IPS-18c (cell line): Measurements from ENCODE around the gene TLX3.
"Not testable (repeated sequence)": the region's sequence is repeated elsewhere in the genome, so short reads cannot be mapped to it uniquely, and the experiment has no call there.

ENCODE experiments used
- H3K4me3 ChIP-seq: 2 replicates; pipeline ENCODE4 v1.7.0; 2013; ENCODE audit warnings: low read depth, mild to moderate bottlenecking, low read length, moderate library complexity; ENCODE audit not compliant: insufficient read depth
- H3K9me3 ChIP-seq: one replicate; pipeline ENCODE4 v1.6.1; 2013; ENCODE audit warnings: mild to moderate bottlenecking, low read length, moderate library complexity; ENCODE audit not compliant: control insufficient read depth, insufficient read depth

Gene TLX3

GRCh38 chr5:171342362-171343111, 33.5 kb downstream of the TLX3 start:
- no peaks in the 10 kb centered on the region for H3K9me3 ChIP-seq
- no peak overlapping the region for H3K4me3 ChIP-seq

GRCh38 chr5:171344936-171345608, 36.0 kb downstream of the TLX3 start:
- no peaks in the 10 kb centered on the region for H3K9me3 ChIP-seq
- no peak overlapping the region for H3K4me3 ChIP-seq

DNA sequence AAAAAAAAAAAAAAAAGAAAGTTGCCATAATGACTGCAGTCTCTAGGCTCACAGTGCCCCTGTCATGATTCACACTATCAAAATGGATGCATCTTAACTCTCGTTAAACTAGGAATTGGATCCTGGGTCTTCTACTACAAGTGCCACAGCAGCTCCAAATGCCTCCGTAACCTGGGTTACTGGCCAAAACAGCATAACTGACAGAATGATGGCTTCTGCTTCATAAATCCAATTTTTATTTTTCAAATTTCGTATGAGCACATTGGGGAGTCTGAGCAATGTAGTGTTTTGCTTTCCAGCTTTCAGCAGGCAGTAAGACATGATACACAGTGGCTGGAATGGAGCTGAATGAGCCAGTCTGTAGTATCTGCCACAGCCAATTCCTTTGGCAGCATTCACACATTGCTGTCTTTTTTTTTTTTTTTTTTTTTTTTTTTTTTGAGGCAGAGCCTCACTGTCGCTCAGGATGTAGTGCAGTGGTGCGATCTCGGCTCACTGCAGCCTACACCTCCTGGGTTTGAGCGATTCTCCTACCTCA, 42.6 kb downstream of the TLX3 start:
- Histone ChIP-seq H3K4me3 (no peak overlapping the region), H3K9me3 (no peaks in the 10 kb centered on the region)

DNA sequence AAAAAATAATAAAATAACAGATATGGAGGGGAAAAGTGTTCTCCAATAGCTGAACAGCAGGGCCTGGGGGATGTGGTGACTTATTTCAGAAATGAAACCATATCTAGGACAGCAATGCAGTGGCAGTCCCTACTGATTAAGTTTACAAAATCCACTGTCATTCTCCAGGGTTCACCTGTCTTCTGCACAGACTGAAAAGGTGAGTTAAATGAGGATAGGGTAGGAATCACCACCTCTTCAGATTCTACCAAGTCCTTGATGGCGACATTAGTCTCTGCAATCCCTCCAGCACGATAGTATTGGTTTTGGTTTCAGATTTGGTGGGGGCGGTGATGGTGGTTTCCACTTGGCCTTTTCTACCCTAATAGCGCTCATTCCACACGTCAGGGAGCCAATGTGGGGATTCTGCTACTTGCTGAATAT, 46.3 kb downstream of the TLX3 start:
- H3K9me3 ChIP-seq: no peaks in the 10 kb centered on the region
- H3K4me3 ChIP-seq: no peak overlapping the region

DNA sequence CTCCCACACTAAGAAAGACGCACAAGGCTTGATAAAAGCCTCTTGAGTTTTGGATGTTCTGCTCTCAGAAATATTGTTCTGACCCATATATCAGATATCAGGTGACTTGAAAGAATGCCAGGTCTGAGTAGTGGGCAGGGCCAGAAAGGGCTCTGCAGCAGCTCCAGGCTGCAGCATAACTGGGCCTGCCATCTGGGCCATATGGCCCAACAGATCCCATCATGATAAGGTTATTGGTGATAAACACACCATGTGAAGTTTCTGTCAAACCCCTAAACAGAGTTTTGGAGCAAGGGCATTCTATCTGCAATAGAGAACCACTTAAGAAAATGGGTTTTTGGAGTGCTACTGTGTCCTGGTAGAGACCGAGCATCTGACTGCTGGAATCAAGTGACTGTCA, 48.8 kb downstream of the TLX3 start:
- no peak overlapping the region for H3K4me3 ChIP-seq
- no peaks in the 10 kb centered on the region for H3K9me3 ChIP-seq

GRCh38 chr5:171361151-171361550, 52.1 kb downstream of the TLX3 start:
- not testable (repeated sequence) for H3K4me3 ChIP-seq, H3K9me3 ChIP-seq
